Measurements from ENCODE around the gene CCDC63.

Gene CCDC63

GRCh38 chr12:110848314-110848923, 1.6 kb downstream of the CCDC63 start:
- in situ Hi-C loops (cut with HindIII; ENCODE audit: low sequenced_read_pairs), result no loop called here
- no peak overlapping the region for H3K4me3 ChIP-seq (ENCODE audit: low read depth, low read length)
- no peak for DNase-seq (ENCODE audit: low read depth)
- TF ChIP-seq, protein P1, sequence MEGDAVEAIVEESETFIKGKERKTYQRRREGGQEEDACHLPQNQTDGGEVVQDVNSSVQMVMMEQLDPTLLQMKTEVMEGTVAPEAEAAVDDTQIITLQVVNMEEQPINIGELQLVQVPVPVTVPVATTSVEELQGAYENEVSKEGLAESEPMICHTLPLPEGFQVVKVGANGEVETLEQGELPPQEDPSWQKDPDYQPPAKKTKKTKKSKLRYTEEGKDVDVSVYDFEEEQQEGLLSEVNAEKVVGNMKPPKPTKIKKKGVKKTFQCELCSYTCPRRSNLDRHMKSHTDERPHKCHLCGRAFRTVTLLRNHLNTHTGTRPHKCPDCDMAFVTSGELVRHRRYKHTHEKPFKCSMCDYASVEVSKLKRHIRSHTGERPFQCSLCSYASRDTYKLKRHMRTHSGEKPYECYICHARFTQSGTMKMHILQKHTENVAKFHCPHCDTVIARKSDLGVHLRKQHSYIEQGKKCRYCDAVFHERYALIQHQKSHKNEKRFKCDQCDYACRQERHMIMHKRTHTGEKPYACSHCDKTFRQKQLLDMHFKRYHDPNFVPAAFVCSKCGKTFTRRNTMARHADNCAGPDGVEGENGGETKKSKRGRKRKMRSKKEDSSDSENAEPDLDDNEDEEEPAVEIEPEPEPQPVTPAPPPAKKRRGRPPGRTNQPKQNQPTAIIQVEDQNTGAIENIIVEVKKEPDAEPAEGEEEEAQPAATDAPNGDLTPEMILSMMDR (IDR thresholded peaks at IDR 0.05; ENCODE audit: low read depth, low read length, missing control alignments), result no peak

GRCh38 chr12:110849221-110849620, 2.4 kb downstream of the CCDC63 start:
- in situ Hi-C loops (cut with HindIII; ENCODE audit: low sequenced_read_pairs), result no loop called here
- no peak for DNase-seq (ENCODE audit: low read depth)
- no peak overlapping the region for H3K4me3 ChIP-seq (ENCODE audit: low read depth, low read length)
- TF ChIP-seq, protein P1 (IDR thresholded peaks at IDR 0.05; ENCODE audit: low read depth, low read length, missing control alignments), result no peak

GRCh38 chr12:110849748-110850403, 3.1 kb downstream of the CCDC63 start:
- in situ Hi-C loops (cut with HindIII; ENCODE audit: low sequenced_read_pairs), result no loop called here
- TF ChIP-seq, protein P1 (IDR thresholded peaks at IDR 0.05; ENCODE audit: low read depth, low read length, missing control alignments), result no peak
- no peak overlapping the region for H3K4me3 ChIP-seq (ENCODE audit: low read depth, low read length)
- no peak for DNase-seq (ENCODE audit: low read depth)

DNA sequence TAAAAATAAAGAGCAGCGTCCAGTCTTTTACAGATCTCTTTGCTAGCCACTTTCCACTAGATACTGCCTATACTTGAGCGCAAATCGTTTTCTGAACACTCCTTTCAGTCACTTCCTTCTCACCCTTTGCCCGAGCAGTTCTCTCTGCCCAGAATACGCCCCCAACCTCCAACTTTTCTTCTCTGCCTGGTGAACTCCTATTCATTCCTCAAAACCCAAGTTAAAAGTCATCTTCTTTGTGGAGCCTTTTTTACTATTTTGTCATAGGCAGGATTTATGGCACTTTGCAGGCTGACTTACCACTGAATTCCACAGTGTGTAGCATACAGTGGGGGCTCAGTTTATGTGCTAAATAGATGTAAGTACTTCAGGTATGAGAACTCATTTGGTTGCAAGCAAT, 4.0 kb downstream of the CCDC63 start:
- no peak overlapping the region for H3K4me3 ChIP-seq (ENCODE audit: low read depth, low read length)
- TF ChIP-seq, protein P1 (IDR thresholded peaks at IDR 0.05; ENCODE audit: low read depth, low read length, missing control alignments), result no peak
- no peak for DNase-seq (ENCODE audit: low read depth)
- in situ Hi-C loops (cut with HindIII; ENCODE audit: low sequenced_read_pairs), result no loop called here

DNA sequence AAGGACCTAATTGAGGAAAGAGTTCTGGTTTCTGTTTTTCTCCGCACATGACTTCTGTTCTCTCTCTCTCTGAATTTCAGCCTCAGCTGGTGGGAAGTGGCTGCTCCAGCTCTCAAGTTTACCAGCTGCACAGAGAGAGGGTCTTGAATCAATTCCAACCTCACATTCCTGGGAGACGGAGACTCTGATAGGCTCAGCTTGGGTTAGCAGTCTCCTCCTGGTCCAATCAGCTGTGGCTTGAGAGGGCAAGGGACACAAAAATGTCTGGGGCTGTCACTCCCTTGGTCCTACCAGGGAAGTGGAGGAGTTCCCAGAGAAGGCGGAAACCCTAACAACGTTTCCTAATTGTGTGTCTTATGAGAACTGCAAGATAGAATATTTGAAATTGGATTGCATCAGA, 7.0 kb downstream of the CCDC63 start:
- no peak overlapping the region for H3K4me3 ChIP-seq (ENCODE audit: low read depth, low read length)
- in situ Hi-C loops (cut with HindIII; ENCODE audit: low sequenced_read_pairs), result no loop called here
- DNase-seq (ENCODE audit: low read depth), result no peak
- TF ChIP-seq, protein P1 (IDR thresholded peaks at IDR 0.05; ENCODE audit: low read depth, low read length, missing control alignments), result no peak

GRCh38 chr12:110856542-110856941, 9.8 kb downstream of the CCDC63 start:
- TF ChIP-seq, protein P1 (IDR thresholded peaks at IDR 0.05; ENCODE audit: low read depth, low read length, missing control alignments), result no peak
- no peak for DNase-seq (ENCODE audit: low read depth)
- no peak overlapping the region for H3K4me3 ChIP-seq (ENCODE audit: low read depth, low read length)
- in situ Hi-C loops (cut with HindIII; ENCODE audit: low sequenced_read_pairs), result no loop called here
